Bronchial epithelial cell (primary cell): ENCODE data around the gene BMI1. TPM values are rescaled to one million over a fixed set of nuclear protein-coding genes. Genes with fewer than 3 reads are reported as not detected.
A peak's percentile ranks its signal among the peaks of the same experiment; 100 is the strongest.

Experiments
- DNase-seq: peaks from one replicate; pipeline ENCODE4 v3.0.0-alpha.2; 2010; ENCODE audit warnings: low read depth
- FAIRE-seq: peaks from 2 replicates; lab custom pipeline; 2011; peaks lifted over from hg19 to GRCh38; lab: Jason Lieb, UNC
- H3K27me3 ChIP-seq: 2 replicates; pipeline ENCODE4 v1.5.1; 2011; ENCODE audit warnings: low read length; ENCODE audit not compliant: control insufficient read depth, insufficient read depth
- H3K36me3 ChIP-seq: 2 replicates; pipeline ENCODE4 v1.5.1; 2011; ENCODE audit warnings: low read length; ENCODE audit not compliant: control insufficient read depth, insufficient read depth
- H3K4me3 ChIP-seq: 2 replicates; pipeline ENCODE4 v1.5.1; 2011; ENCODE audit warnings: mild to moderate bottlenecking, low read depth, low read length, control low read depth
- CTCF ChIP-seq: IDR thresholded peaks from 2 replicates; pipeline ENCODE4 v1.5.1; 2011; ENCODE audit warnings: mild to moderate bottlenecking, moderate library complexity, low read length, control low read depth, inconsistent platforms; ENCODE audit not compliant: insufficient read depth, severe bottlenecking
- total RNA-seq: library from RNA; depleted of rRNA; stranded (reverse); fragments of >200 nt; gene quantifications from 2 replicates; pipeline ENCODE4 v1.2.1, GENCODE V29; 2014

The BMI1 gene
- total RNA-seq, 1 donor from 2014 or later: 35.5 TPM

- peaks cover 2% of the 10 kb centered on the region for H3K36me3 ChIP-seq
- DNase-seq: no peak
- TF ChIP-seq CTCF: no peak
- peaks cover 39% of the 10 kb centered on the region for H3K27me3 ChIP-seq
- no peak overlapping the region for H3K4me3 ChIP-seq
- peak; percentile 60 for FAIRE-seq
Measured at GRCh38 chr10:22333167-22333974, 12.5 kb downstream of the BMI1 start.

GRCh38 chr10:22333975-22334282, 13.0 kb downstream of the BMI1 start:
- Histone ChIP-seq H3K36me3 (peaks cover 2% of the 10 kb centered on the region), H3K4me3 (no peak overlapping the region), H3K27me3 (peaks cover 42% of the 10 kb centered on the region)
- FAIRE-seq: no peak
- no peak for DNase-seq
- no peak for TF ChIP-seq CTCF

GRCh38 chr10:22334414-22335172, 13.7 kb downstream of the BMI1 start:
- DNase-seq: no peak
- H3K36me3 ChIP-seq: no peaks in the 10 kb centered on the region
- TF ChIP-seq CTCF: no peak
- FAIRE-seq: no peak
- peak overlapping the region; percentile 43 for H3K4me3 ChIP-seq
- H3K27me3 ChIP-seq: peaks cover 42% of the 10 kb centered on the region

GRCh38 chr10:22335173-22335933, 14.5 kb downstream of the BMI1 start:
- TF ChIP-seq CTCF: peak; percentile 9
- Histone ChIP-seq H3K4me3 (peak overlapping the region; percentile 43), H3K27me3 (peaks cover 42% of the 10 kb centered on the region), H3K36me3 (no peaks in the 10 kb centered on the region)
- FAIRE-seq (no peak), DNase-seq (no peak)

- Histone ChIP-seq H3K36me3 (no peaks in the 10 kb centered on the region), H3K4me3 (no peak overlapping the region), H3K27me3 (peaks cover 57% of the 10 kb centered on the region)
- no peak for DNase-seq
- no peak for TF ChIP-seq CTCF
- FAIRE-seq: no peak
Measured at GRCh38 chr10:22338185-22338900, 17.4 kb downstream of the BMI1 start.
